Epidermal melanocyte (primary cell): ENCODE results near the gene AP1G2.

Experiments used
- DNase-seq: peaks from one replicate; pipeline ENCODE4 v3.0.0; 2011; ENCODE audit warnings: low spot score; ENCODE audit not compliant: insufficient read length

AP1G2 gene

DNA sequence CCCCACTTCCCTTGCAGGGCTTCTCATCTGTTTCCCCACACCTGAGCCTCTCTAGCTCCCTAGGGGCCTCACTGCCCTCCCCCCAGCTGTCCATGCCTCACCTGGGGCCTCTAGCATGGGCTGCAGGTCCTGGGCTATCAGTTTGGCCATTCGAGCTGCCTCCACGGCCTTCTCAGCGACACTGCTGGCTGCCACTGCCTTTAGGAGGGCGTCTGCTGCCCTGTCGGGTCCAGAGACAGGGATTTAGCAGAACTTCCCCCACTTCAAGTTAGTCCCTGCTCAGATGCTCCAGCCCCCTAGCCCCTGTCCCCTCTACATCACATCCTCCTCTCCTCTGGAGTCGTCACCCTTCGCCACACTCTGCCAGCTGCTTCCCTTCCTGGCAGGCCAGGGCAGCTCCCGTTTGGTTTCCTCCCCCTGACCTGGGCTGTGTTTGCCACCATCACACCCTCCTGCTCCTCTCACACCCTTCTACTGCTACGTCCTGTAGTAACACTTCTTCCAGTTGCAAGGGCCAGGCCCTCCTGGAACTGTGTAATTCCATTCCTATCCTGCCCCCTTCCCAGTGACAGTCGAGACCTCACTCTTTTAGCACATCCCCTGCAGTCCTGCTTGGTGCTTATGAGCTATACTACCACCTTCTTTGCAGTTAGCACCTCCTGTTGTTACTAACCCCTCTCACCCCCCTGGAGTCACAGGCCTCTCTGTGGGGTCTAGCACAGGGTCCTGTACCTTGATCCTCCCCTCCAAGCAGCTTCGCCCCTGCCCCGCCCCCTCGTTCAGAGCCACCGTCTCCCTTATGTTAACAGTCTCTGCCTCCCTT, 4.3 kb upstream of the AP1G2 start:
- DNase-seq, result peak; percentile 7

- no peak for DNase-seq
Measured at GRCh38 chr14:23570806-23571483, 3.4 kb upstream of the AP1G2 start.

- DNase-seq, result no peak
Measured at GRCh38 chr14:23569443-23570151, 2.0 kb upstream of the AP1G2 start.

DNA sequence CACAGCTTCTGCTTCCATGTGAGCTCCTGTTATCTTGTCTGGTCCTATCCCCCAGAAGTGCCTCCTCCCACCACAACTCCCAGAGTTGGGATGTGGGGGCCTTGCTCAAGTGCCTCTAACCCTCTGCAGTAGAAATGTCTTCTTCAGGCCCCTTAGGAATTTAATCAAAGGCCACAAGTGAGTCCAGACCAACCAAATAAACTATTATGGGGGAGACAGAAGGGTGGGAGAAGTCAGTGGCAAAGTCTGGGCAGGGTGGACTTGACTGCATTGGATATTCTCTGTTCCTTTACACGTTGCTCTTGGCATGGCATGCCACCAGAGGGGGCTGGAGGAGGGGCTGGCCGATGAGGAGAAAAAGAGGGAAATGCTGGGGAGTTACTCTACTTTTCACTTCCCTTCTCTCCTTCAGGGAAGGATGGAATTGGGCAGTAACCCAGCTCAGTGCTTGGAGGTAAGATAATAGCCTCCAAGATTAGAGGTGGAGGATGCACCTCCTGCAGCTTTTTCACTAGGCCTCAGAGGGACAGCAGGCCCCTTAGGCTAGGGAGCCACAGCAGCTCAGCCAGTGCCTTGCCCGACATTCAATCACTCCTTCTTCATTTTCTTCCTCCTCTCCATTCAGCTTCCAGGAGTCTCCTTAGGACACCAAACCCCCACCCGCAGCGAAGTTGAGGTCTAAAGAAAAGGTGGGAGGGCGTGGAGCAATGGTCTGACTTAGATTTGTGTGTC, 1.2 kb upstream of the AP1G2 start:
- no peak for DNase-seq

GRCh38 chr14:23568021-23568599, 519 bp upstream of the AP1G2 start:
- no peak for DNase-seq

- no peak for DNase-seq
Measured at GRCh38 chr14:23566778-23567185, 809 bp downstream of the AP1G2 start.

GRCh38 chr14:23566112-23566777, 1.3 kb downstream of the AP1G2 start:
- DNase-seq, result no peak

DNA sequence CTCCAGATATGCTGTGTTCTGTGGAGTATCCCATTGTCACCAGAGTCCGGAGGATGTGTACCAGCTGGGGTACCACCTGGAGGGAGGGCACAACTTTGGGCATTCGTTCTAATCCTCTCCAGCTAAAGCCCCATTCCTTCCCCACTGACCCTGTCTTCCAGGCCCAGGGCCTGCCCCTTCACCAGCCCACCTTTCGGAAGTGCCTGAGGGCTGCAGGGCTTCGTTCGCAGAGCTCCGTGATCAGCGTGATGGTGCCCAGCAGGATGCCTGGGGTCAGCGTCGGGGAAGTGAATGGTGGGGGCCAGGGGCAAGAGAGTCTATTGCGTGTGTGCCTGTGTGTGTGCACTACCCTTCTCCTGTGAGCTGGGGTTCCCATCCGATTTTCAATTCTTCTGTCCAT, 2.0 kb downstream of the AP1G2 start:
- DNase-seq, result no peak

DNA sequence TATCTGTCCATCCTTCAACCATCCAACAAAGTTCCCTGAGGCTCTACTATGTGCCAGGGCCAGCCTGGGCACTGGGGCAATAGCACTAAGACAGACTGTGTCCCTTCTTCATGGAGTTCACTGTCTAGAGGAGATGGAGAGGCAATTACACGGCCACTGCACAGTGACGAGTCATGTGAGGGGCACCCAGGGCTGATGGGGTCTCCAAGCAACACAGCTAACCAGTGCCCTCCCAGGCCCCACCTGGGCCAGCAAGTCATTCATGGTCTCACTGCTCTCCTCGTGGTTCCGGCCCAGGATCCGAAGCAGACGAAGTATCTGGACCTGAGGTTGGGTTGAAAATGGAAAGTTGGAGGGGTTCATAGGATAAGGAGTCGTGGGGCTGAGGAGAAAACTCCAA, 2.7 kb downstream of the AP1G2 start:
- DNase-seq, result no peak

DNA sequence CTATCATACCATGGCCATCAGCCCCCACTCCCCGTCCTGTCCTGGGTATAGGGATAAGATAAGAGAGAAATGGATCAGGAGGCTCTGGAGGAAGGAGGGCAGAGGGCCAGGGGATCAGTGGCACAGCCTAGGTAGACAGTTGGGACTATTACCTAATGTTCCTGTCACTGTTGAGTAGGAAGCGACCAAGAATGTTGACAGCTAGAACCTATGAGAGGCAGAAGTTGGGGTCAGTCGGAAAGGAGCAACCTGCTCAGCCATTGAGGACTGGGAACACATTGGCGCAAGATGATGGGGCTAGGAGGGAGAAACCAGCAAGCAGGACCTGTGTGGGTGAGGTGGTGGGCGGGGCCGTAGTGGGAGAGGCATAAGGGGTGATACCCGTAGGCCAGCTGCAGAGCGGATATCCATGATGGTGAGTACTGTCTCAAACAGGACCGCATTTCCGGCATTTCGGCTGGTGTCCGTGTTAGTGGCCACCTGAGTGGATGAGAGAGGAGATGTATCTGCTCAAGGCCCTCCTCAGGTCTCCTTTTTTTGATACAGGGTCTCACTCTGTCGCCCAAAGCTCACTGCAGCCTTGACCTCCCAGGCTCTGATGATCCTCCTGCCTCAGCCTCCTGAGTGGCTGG, 3.3 kb downstream of the AP1G2 start:
- DNase-seq, result no peak

GRCh38 chr14:23563473-23564180, 4.0 kb downstream of the AP1G2 start:
- DNase-seq, result no peak

DNA sequence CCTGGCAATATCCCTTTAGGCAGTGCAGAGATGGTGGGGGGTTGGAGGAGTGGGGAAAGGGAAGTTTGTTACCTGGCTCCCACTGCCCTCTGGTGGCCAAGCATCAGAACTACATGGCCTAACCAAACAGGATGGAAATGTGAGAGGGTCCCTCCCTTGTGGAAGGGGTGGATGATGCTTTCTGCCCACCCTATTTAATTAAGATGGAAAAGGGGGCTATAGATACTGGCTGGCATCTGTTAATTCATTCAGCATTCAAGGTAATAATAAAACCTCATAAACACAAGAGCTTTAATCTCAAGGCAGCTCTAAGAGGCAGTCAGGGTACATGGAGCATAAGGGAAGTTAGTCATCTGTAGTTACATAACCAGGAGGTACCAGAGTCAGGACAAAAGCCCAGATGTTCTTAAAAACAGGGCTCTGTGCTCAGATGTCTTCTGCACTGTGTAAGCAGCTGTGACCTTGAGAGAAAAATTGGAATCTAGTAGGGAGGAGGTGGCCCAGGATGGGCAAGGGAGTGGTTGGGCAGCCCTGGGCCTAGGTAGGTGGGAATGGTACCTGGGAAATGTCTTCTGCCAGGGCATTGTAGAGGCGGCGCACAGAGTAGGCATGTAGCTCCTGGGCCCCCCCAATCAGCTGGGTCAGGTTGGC, 4.6 kb downstream of the AP1G2 start:
- DNase-seq, result no peak

GRCh38 chr14:23561873-23562821, 5.4 kb downstream of the AP1G2 start:
- no peak for DNase-seq

DNA sequence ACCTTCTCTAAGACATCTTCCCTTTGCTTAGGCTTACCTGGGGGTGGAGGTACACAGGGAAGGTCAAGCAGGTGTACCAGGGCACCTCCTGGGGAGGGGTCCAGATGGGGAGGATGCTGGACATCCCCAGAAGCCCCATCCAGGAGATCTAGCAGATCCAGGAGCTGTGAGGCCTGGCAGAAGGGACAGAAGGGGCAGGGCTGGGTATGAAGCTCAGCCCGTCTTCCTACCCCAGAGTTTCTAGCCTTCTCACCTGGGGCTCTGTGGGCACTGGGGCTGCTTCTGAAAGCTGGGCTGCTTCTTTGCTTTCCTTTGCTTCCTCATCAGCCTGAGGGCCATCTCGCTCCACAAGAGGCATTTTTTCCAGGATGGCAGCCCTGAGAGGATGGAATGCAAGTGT, 6.3 kb downstream of the AP1G2 start:
- no peak for DNase-seq

- no peak for DNase-seq
Measured at GRCh38 chr14:23559926-23560520, 7.6 kb downstream of the AP1G2 start.

GRCh38 chr14:23559010-23559925, 8.3 kb downstream of the AP1G2 start:
- DNase-seq, result no peak
